Astrocyte of the spinal cord (primary cell): ENCODE data around the gene SOX5.

Source experiments
- DNase-seq: peaks from one replicate; pipeline ENCODE4 v3.0.0; 2011; ENCODE audit warnings: low read depth, low spot score
- H3K4me3 ChIP-seq: 2 replicates; pipeline ENCODE4 v1.5.1; 2011; ENCODE audit warnings: low read depth, mild to moderate bottlenecking, low read length, moderate library complexity
- CTCF ChIP-seq: IDR thresholded peaks from 2 replicates; pipeline ENCODE4 v1.5.1; 2012; ENCODE audit warnings: low read depth, mild to moderate bottlenecking, low read length, inconsistent platforms
- in situ Hi-C: cut with HindIII; loops from 2 replicates; pipeline ENCODE4 v1.10.0; 2017; ENCODE audit warnings: low sequenced_read_pairs

Gene SOX5

GRCh38 chr12:23566133-23566532, 383.3 kb downstream of the SOX5 start:
- DNase-seq: no peak
- TF ChIP-seq CTCF: no peak
- H3K4me3 ChIP-seq: no peak overlapping the region
- in situ Hi-C loops: no loop called here

GRCh38 chr12:23564451-23565152, 384.9 kb downstream of the SOX5 start:
- in situ Hi-C loops: no loop called here

GRCh38 chr12:23561364-23562345, 387.8 kb downstream of the SOX5 start:
- no peak overlapping the region for H3K4me3 ChIP-seq
- in situ Hi-C loops: no loop called here
- TF ChIP-seq CTCF: no peak
- no peak for DNase-seq

More at GRCh38 chr12:23564451-23565152, 384.9 kb downstream of the SOX5 start:
- no peak for DNase-seq
- no peak for TF ChIP-seq CTCF
- no peak overlapping the region for H3K4me3 ChIP-seq

DNA sequence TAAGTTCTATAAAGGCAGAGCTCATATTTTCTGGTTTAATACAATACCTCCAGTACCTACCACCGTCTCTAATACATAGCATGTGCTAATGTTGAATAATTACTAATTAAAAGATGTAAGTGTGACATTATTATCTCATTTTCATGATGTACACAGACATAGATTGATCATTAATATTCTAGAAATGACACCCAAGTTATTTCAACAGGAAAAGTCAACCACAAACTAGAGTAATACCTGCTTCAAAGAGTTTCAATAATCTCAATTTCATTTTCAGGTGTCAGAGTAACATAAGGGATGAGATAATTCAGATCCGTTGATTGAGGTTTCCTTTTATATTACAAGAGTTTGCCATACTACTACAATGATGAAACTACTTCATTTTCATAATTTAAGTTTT, 388.9 kb downstream of the SOX5 start:
- H3K4me3 ChIP-seq: no peak overlapping the region
- in situ Hi-C loops: no loop called here
- no peak for DNase-seq
- no peak for TF ChIP-seq CTCF

DNA sequence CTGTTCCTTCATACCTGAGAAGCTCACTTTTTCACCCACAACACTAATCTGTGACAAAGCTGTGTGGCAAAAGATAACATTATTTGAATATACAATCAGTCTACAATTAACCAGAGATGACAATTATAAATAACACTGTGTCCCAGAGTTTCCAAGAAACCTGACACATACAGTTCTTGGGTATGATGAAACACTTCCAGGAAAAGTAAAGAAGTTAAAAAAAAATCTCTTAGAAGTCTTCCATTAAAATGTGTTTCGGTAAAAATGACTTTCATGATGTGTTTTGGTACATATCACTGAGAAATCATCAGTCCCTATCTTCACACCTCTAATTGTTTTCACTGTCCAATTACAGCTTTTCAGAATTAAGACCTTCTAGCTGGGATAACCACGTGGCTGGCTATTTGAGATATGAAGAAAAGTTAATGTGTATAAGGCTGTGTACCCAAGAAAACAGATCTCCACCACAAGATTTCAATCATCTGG, 390.2 kb downstream of the SOX5 start:
- TF ChIP-seq CTCF: no peak
- in situ Hi-C loops: no loop called here
- no peak for DNase-seq
- no peak overlapping the region for H3K4me3 ChIP-seq

DNA sequence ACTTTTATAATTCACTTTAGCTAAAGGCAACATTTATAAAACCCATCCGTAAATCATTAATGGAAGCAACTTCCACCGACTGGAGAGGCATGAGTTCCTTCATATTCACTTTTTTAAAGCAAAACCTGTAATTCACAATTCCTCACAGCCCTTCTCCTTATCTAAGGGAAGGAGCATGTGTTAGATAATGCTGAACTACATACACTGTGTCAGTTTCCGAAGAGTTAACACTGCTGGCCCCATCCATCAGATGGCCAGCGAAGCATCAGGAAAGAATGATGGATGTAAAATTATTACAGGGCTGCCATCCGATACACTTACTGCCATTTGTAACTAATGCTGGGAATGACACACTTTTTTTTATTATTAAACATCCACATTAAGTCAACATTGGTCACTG, 392.8 kb downstream of the SOX5 start:
- no peak for TF ChIP-seq CTCF
- no peak overlapping the region for H3K4me3 ChIP-seq
- DNase-seq: no peak
- in situ Hi-C loops: no loop called here
